Karpas-422 (cell line): ENCODE results near the gene ACVR1B. TPM values are rescaled to one million over a fixed set of nuclear protein-coding genes. Genes with fewer than 3 reads are reported as not detected.

Source experiments
- DNase-seq: peaks from one replicate; pipeline ENCODE4 v3.0.0-alpha.2; 2015
- H2AFZ ChIP-seq: fragments of 200-600 bp; sonication (generic); 2 replicates; pipeline ENCODE4 v1.6.1; 2014; ENCODE audit warnings: antibody characterized with exemption, low read length, mixed read lengths
- H3K27ac ChIP-seq: fragments of 200-600 bp; sonication (generic); 2 replicates; pipeline ENCODE4 v1.5.1; 2014; ENCODE audit warnings: mild to moderate bottlenecking, low read length, moderate library complexity
- H3K27me3 ChIP-seq: fragments of 200-600 bp; sonication (generic); 2 replicates; pipeline ENCODE4 v1.6.1; 2014; ENCODE audit warnings: low read length, mixed read lengths
- H3K36me3 ChIP-seq: fragments of 200-600 bp; sonication (generic); 2 replicates; pipeline ENCODE4 v1.6.1; 2014; ENCODE audit warnings: low read length, mixed read lengths; ENCODE audit not compliant: insufficient read depth
- H3K4me1 ChIP-seq: fragments of 200-600 bp; sonication (generic); 2 replicates; pipeline ENCODE4 v1.6.1; 2014; ENCODE audit warnings: mild to moderate bottlenecking, low read length, mixed read lengths
- H3K4me2 ChIP-seq: fragments of 200-600 bp; sonication (generic); 2 replicates; pipeline ENCODE4 v1.6.1; 2014; ENCODE audit warnings: low read length, low read depth, mild to moderate bottlenecking; ENCODE audit not compliant: poor library complexity, severe bottlenecking
- H3K4me3 ChIP-seq: fragments of 200-600 bp; sonication (generic); 2 replicates; pipeline ENCODE4 v1.5.1; 2014; ENCODE audit warnings: mild to moderate bottlenecking, antibody characterized with exemption, low read length, mixed read lengths
- H3K79me2 ChIP-seq: fragments of 200-600 bp; sonication (generic); 2 replicates; pipeline ENCODE4 v1.6.1; 2014; ENCODE audit warnings: mild to moderate bottlenecking, low read length, mixed read lengths
- H3K9ac ChIP-seq: fragments of 200-600 bp; sonication (generic); 2 replicates; pipeline ENCODE4 v1.6.0; 2014; ENCODE audit warnings: low read length
- H3K9me2 ChIP-seq: fragments of 200-600 bp; sonication (generic), shearing (Covaris generic); replicated peaks from 2 replicates; pipeline ENCODE4 v1.6.0; 2014; ENCODE audit warnings: mild to moderate bottlenecking, low read length, moderate library complexity; ENCODE audit not compliant: insufficient read depth
- H3K9me3 ChIP-seq: fragments of 300-700, 200-600 bp; sonication (generic); 2 replicates; pipeline ENCODE4 v1.6.1; 2014; ENCODE audit warnings: low read length, mixed read lengths
- H4K20me1 ChIP-seq: fragments of 200-600 bp; sonication (generic); 2 replicates; pipeline ENCODE4 v1.6.1; 2014; ENCODE audit warnings: mild to moderate bottlenecking, antibody characterized with exemption, low read length, low read depth; ENCODE audit not compliant: insufficient read depth
- total RNA-seq: library from RNA; depleted of rRNA; stranded (reverse); fragments of >200 nt; shearing (Covaris generic); gene quantifications from 2 replicates; pipeline ENCODE4 v1.2.3, GENCODE V29; 2014; ENCODE audit warnings: low replicate concordance

Gene ACVR1B
- total RNA-seq, 1 experiment from 2014 or later = 2.4 TPM

- Histone ChIP-seq H3K4me2 (no peak overlapping the region), H2AFZ (no peak overlapping the region), H3K4me1 (no peaks in the 10 kb centered on the region), H3K36me3 (no peaks in the 10 kb centered on the region), H3K27ac (no peak overlapping the region), H3K27me3 (no peaks in the 10 kb centered on the region), H3K9me2 (no peaks in the 10 kb centered on the region), H3K4me3 (no peak overlapping the region), H4K20me1 (no peaks in the 10 kb centered on the region), H3K79me2 (no peaks in the 10 kb centered on the region), H3K9me3 (no peaks in the 10 kb centered on the region), H3K9ac (no peak overlapping the region)
- no peak for DNase-seq
These were observed 13.6 kb upstream of the ACVR1B start for GRCh38 chr12:51937926-51938325.

GRCh38 chr12:51938726-51939125, 12.8 kb upstream of the ACVR1B start:
- no peak for DNase-seq
- Histone ChIP-seq H3K4me2 (no peak overlapping the region), H3K9ac (no peak overlapping the region), H3K4me1 (no peaks in the 10 kb centered on the region), H3K36me3 (no peaks in the 10 kb centered on the region), H3K27me3 (no peaks in the 10 kb centered on the region), H4K20me1 (no peaks in the 10 kb centered on the region), H3K9me3 (no peaks in the 10 kb centered on the region), H3K27ac (no peak overlapping the region), H3K9me2 (no peaks in the 10 kb centered on the region), H3K4me3 (no peak overlapping the region), H2AFZ (no peak overlapping the region), H3K79me2 (no peaks in the 10 kb centered on the region)

- Histone ChIP-seq H4K20me1 (no peaks in the 10 kb centered on the region), H3K4me3 (no peak overlapping the region), H3K36me3 (no peaks in the 10 kb centered on the region), H2AFZ (no peak overlapping the region), H3K27me3 (no peaks in the 10 kb centered on the region; the same call in 1 of the 2 replicates), H3K9me3 (0 out of 2 replicates have a peak, but pooled peaks cover 6% of the 10 kb centered on the region), H3K27ac (no peak overlapping the region), H3K9me2 (no peaks in the 10 kb centered on the region), H3K9ac (no peak overlapping the region), H3K4me1 (no peaks in the 10 kb centered on the region), H3K4me2 (no peak overlapping the region), H3K79me2 (no peaks in the 10 kb centered on the region)
- no peak for DNase-seq
These were observed 10.4 kb upstream of the ACVR1B start for GRCh38 chr12:51941011-51941581.

- Histone ChIP-seq H3K27me3 (no peaks in the 10 kb centered on the region; the same call in 1 of the 2 replicates), H2AFZ (no peak overlapping the region), H3K27ac (no peak overlapping the region), H3K4me2 (no peak overlapping the region), H4K20me1 (no peaks in the 10 kb centered on the region), H3K4me3 (no peak overlapping the region), H3K9ac (no peak overlapping the region), H3K9me2 (no peaks in the 10 kb centered on the region), H3K36me3 (no peaks in the 10 kb centered on the region), H3K9me3 (0 out of 2 replicates have a peak, but pooled peaks cover 6% of the 10 kb centered on the region), H3K4me1 (no peaks in the 10 kb centered on the region), H3K79me2 (no peaks in the 10 kb centered on the region)
- DNase-seq = no peak
These were observed 9.9 kb upstream of the ACVR1B start for GRCh38 chr12:51941604-51942003.

- no peaks in the 10 kb centered on the region for H4K20me1 ChIP-seq
- no peak overlapping the region for H3K4me3 ChIP-seq
- no peaks in the 10 kb centered on the region for H3K79me2 ChIP-seq
- no peaks in the 10 kb centered on the region; the same call in 1 of the 2 replicates for H3K27me3 ChIP-seq
- H3K9me2 ChIP-seq = no peaks in the 10 kb centered on the region
- H3K27ac ChIP-seq = no peak overlapping the region
- no peaks in the 10 kb centered on the region for H3K4me1 ChIP-seq
- no peak overlapping the region for H3K9ac ChIP-seq
- H2AFZ ChIP-seq = no peak overlapping the region
- DNase-seq = no peak
- H3K36me3 ChIP-seq = no peaks in the 10 kb centered on the region
- no peak overlapping the region for H3K4me2 ChIP-seq
- H3K9me3 ChIP-seq = 0 out of 2 replicates have a peak, but pooled peaks cover 6% of the 10 kb centered on the region
These were observed 9.4 kb upstream of the ACVR1B start for GRCh38 chr12:51942056-51942455.

GRCh38 chr12:51942501-51943000, 8.9 kb upstream of the ACVR1B start:
- H2AFZ ChIP-seq = no peak overlapping the region
- no peak overlapping the region for H3K27ac ChIP-seq
- H3K4me3 ChIP-seq = no peak overlapping the region
- DNase-seq = no peak
- H3K4me2 ChIP-seq = no peak overlapping the region
- no peaks in the 10 kb centered on the region for H3K4me1 ChIP-seq
- H3K36me3 ChIP-seq = no peaks in the 10 kb centered on the region
- H3K9me3 ChIP-seq = 0 out of 2 replicates have a peak, but pooled peaks cover 6% of the 10 kb centered on the region
- no peaks in the 10 kb centered on the region for H3K9me2 ChIP-seq
- H3K9ac ChIP-seq = no peak overlapping the region
- no peaks in the 10 kb centered on the region for H4K20me1 ChIP-seq
- no peaks in the 10 kb centered on the region for H3K79me2 ChIP-seq
- no peaks in the 10 kb centered on the region; the same call in 1 of the 2 replicates for H3K27me3 ChIP-seq

GRCh38 chr12:51943346-51943745, 8.2 kb upstream of the ACVR1B start:
- Histone ChIP-seq H3K4me3 (no peak overlapping the region), H2AFZ (no peak overlapping the region), H4K20me1 (no peaks in the 10 kb centered on the region), H3K9me3 (0 out of 2 replicates have a peak, but pooled peaks cover 6% of the 10 kb centered on the region), H3K27me3 (no peaks in the 10 kb centered on the region; the same call in 1 of the 2 replicates), H3K36me3 (no peaks in the 10 kb centered on the region), H3K9me2 (no peaks in the 10 kb centered on the region), H3K79me2 (no peaks in the 10 kb centered on the region), H3K9ac (no peak overlapping the region), H3K4me1 (no peaks in the 10 kb centered on the region), H3K4me2 (no peak overlapping the region), H3K27ac (no peak overlapping the region)
- no peak for DNase-seq

GRCh38 chr12:51944608-51945233, 6.8 kb upstream of the ACVR1B start:
- Histone ChIP-seq H2AFZ (no peak overlapping the region), H3K9ac (no peak overlapping the region), H3K4me1 (no peaks in the 10 kb centered on the region), H3K27ac (no peak overlapping the region), H3K4me2 (no peak overlapping the region), H3K79me2 (no peaks in the 10 kb centered on the region), H4K20me1 (no peaks in the 10 kb centered on the region), H3K9me2 (no peaks in the 10 kb centered on the region), H3K36me3 (no peaks in the 10 kb centered on the region), H3K9me3 (0 out of 2 replicates have a peak, but pooled peaks cover 6% of the 10 kb centered on the region), H3K4me3 (no peak overlapping the region), H3K27me3 (no peaks in the 10 kb centered on the region; the same call in 1 of the 2 replicates)
- DNase-seq = no peak
